GM12878 (cell line): ENCODE data around the gene COMMD3. TPM values are rescaled to one million over a fixed set of nuclear protein-coding genes. Genes with fewer than 3 reads are reported as not detected.

Source experiments
- CEBPB ChIP-seq, 2 experiments: fragments of 150-350 bp in 1 of 2; IDR thresholded peaks; 2 replicates each; pipeline ENCODE4 v1.6.1; 2012 to 2014; ENCODE audit warnings: low read depth in 2 of 2, low read length in 2 of 2, borderline replicate concordance in 1 of 2, inconsistent platforms in 1 of 2
- ESRRA ChIP-seq: IDR thresholded peaks from 2 replicates; pipeline ENCODE4 v1.6.1; 2012; ENCODE audit warnings: mild to moderate bottlenecking, low read length, improper control_type of control experiment
- HDAC2 ChIP-seq: fragments of 200-600 bp; sonication (generic); IDR thresholded peaks from 2 replicates; pipeline ENCODE4 v1.6.1; 2017
- MEF2A ChIP-seq: IDR thresholded peaks from 2 replicates; pipeline ENCODE4 v1.6.1; 2011; ENCODE audit warnings: low read depth, mild to moderate bottlenecking, low read length, moderate library complexity; ENCODE audit not compliant: insufficient read depth
- NR2C1 ChIP-seq: fragments of 450-650 bp; IDR thresholded peaks from 2 replicates; pipeline ENCODE4 v1.6.1; 2017; ENCODE audit warnings: antibody characterized with exemption, mild to moderate bottlenecking, moderate library complexity
- POLR2AphosphoS5 ChIP-seq: IDR thresholded peaks from 2 replicates; pipeline ENCODE4 v1.6.1; 2011; ENCODE audit warnings: mild to moderate bottlenecking, low read length, inconsistent platforms
- SMAD5 ChIP-seq: IDR thresholded peaks from 2 replicates; pipeline ENCODE4 v1.6.1; 2016; ENCODE audit warnings: antibody characterized with exemption, low read depth
- TAF1 ChIP-seq: IDR thresholded peaks from 2 replicates; pipeline ENCODE4 v1.6.1; 2011; ENCODE audit warnings: mild to moderate bottlenecking, low read depth, low read length, borderline replicate concordance
- TCF3 ChIP-seq: IDR thresholded peaks from 2 replicates; pipeline ENCODE4 v1.6.1; 2012; ENCODE audit warnings: low read depth, mild to moderate bottlenecking, low read length, borderline replicate concordance; ENCODE audit not compliant: insufficient read depth
- USF1 ChIP-seq: IDR thresholded peaks from 2 replicates; pipeline ENCODE4 v1.6.1; 2011; ENCODE audit warnings: borderline replicate concordance, low read depth, mild to moderate bottlenecking, moderate library complexity, mixed read lengths, low read length; ENCODE audit not compliant: insufficient read depth; ENCODE audit errors: extremely low read length
- YY1 ChIP-seq: IDR thresholded peaks from 2 replicates; pipeline ENCODE4 v1.6.1; 2011; ENCODE audit warnings: low read depth, mild to moderate bottlenecking, low read length
- polyA plus RNA-seq, 11 experiments: library from polyadenylated mRNA; depleted of rRNA in 4 of 11; unstranded in 6 of 11; stranded (reverse) in 5 of 11; fragments of >200 nt; fragmentation: Nextera tagmentation in 4 of 11; fragmentation: Illumina TruSeq in 1 of 11; extraction: Ambion mirVana in 4 of 11; extraction: Trizol in 1 of 11; gene quantifications; 1 replicate in 1 of 11; 2 replicates in 10 of 11; pipeline versions ENCODE4 v1.2.1 to v1.2.3, GENCODE V29; 2011 to 2016; ENCODE audit warnings: inconsistent platforms in 2 of 11, missing spikeins in 2 of 11, low read depth in 1 of 11
- total RNA-seq, 4 experiments: library from RNA; depleted of rRNA in 3 of 4; stranded (reverse); fragments of >200 nt in 3 of 4; fragmentation: Illumina TruSeq in 1 of 4; extraction: Trizol in 1 of 4; gene quantifications; 2 replicates each; pipeline versions ENCODE4 v1.2.1 to v1.2.3, GENCODE V29; 2013 to 2021

COMMD3 gene
- total and polyA plus RNA-seq, 10 of the 15 experiments (the other 5 are each of a cell fraction or from before 2014, with no cell fraction given): 64.5 to 248 (median 84.4) TPM

- TF ChIP-seq USF1 (peak; percentile 1), POLR2AphosphoS5 (peak; percentile 53; the same call in 1 of the 2 replicates), CEBPB (IDR thresholded peaks at IDR 0.05; ENCODE audit: borderline replicate concordance in 1 of 2, low read depth in 2 of 2, low read length in 2 of 2) (no peak), MEF2A (no peak), TAF1 (0 out of 2 replicates have a peak, but pooled peaks have one; percentile 42), TCF3 (0 out of 2 replicates have a peak, but pooled peaks have one; percentile 16), ESRRA (no peak), YY1 (peak; percentile 97), NR2C1 (no peak), HDAC2 (no peak), SMAD5 (peak; percentile 35; the same call in 1 of the 2 replicates)
- TF ChIP-seq, all 136 proteins: peak for 29
Observed at GRCh38 chr10:22321156-22321923, 5.2 kb downstream of the COMMD3 start (continued).
